Gastroesophageal sphincter (tissue), 3 donors: ENCODE measurements around the gene BID.

Source experiments
- CTCF ChIP-seq, 4 experiments: fragments of 200-600 bp in 2 of 4; fragments of 450-650 bp in 2 of 4; sonication (generic) in 1 of 4; IDR thresholded peaks; one replicate each; pipeline ENCODE4 v1.5.1; 2017 to 2019; ENCODE audit warnings: antibody characterized with exemption in 4 of 4, mild to moderate bottlenecking in 2 of 4, moderate library complexity in 2 of 4
- EP300 ChIP-seq: sonication (generic); formaldehyde crosslinking; IDR thresholded peaks from one replicate; pipeline ENCODE4 v1.6.1; 2017; ENCODE audit warnings: antibody characterized with exemption, mild to moderate bottlenecking
- POLR2A ChIP-seq, 2 donors: fragments of 450-650 bp; IDR thresholded peaks; one replicate each; pipeline ENCODE4 v1.6.1; 2017; ENCODE audit warnings: antibody characterized with exemption in 2 of 2, mild to moderate bottlenecking in 2 of 2, moderate library complexity in 1 of 2

- TF ChIP-seq CTCF (IDR thresholded peaks at IDR 0.05): no peak
- no peak for TF ChIP-seq POLR2A (IDR thresholded peaks at IDR 0.05)
- TF ChIP-seq EP300: no peak
These were observed 40.1 kb downstream of the BID start for GRCh38 chr22:17734187-17734586.
